Peyer's patch (tissue), 4 donors: ENCODE data around the gene COQ8A. TPM values are rescaled to one million over a fixed set of nuclear protein-coding genes. Genes with fewer than 3 reads are reported as not detected.

Experiments used
- DNase-seq, 3 donors: peaks; one replicate each; pipeline ENCODE4 v3.0.0-alpha.2; 2017 to 2019
- H3K27ac ChIP-seq, 4 donors: fragments of 200-600 bp; sonication (generic); one replicate each; pipeline ENCODE4 v1.5.1; 2016 to 2019
- H3K27me3 ChIP-seq, 2 donors: fragments of 200-600 bp; sonication (generic); one replicate each; pipeline ENCODE4 v1.5.1; 2019
- H3K36me3 ChIP-seq, 3 donors: fragments of 200-600 bp; sonication (generic); one replicate each; pipeline ENCODE4 v1.5.1; 2016 to 2019
- H3K4me1 ChIP-seq, 4 donors: fragments of 200-600 bp; sonication (generic); one replicate each; pipeline ENCODE4 v1.5.1; 2016 to 2019
- H3K4me3 ChIP-seq, 4 donors: fragments of 200-600 bp; sonication (generic); 1 replicate in 3 of 4; 2 replicates in 1 of 4; pipeline ENCODE4 v1.5.1; 2016 to 2019; ENCODE audit warnings: mild to moderate bottlenecking in 1 of 4
- H3K9me3 ChIP-seq, 4 donors: fragments of 200-600 bp; sonication (generic); one replicate each; pipeline ENCODE4 v1.5.1; 2016 to 2019; ENCODE audit warnings: mild to moderate bottlenecking in 1 of 4
- CTCF ChIP-seq, 6 experiments: fragments of 450-650 bp in 4 of 6; fragments of 200-600 bp in 2 of 6; sonication (generic) in 1 of 6; IDR thresholded peaks; one replicate each; pipeline ENCODE4 v1.5.1; 2017 to 2019; ENCODE audit warnings: antibody characterized with exemption in 6 of 6, mild to moderate bottlenecking in 3 of 6, moderate library complexity in 1 of 6
- POLR2A ChIP-seq, 2 donors: fragments of 450-650 bp; IDR thresholded peaks; one replicate each; pipeline ENCODE4 v1.5.1; 2017; ENCODE audit warnings: antibody characterized with exemption in 2 of 2, mild to moderate bottlenecking in 2 of 2, moderate library complexity in 2 of 2
- total RNA-seq, 4 donors: library from RNA; depleted of rRNA; stranded (reverse); fragments of >200 nt; gene quantifications; one replicate each; pipeline ENCODE4 v1.1.0, GENCODE V29; 2016

COQ8A gene
- 100 to 1,000 TPM in 1 of 4 donors, 10 to 100 TPM in 3; 25.2 to 108 (median 48.3) TPM for total RNA-seq

- Histone ChIP-seq H3K27me3 (no peaks in the 10 kb centered on the region), H3K4me1 (peaks cover 3 to 56% (median 5%) of the 10 kb centered on the region in 4 donors), H3K4me3 (peak within 1 kb of the TSS; percentile 74 to 92 (median 82)), H3K36me3 (no peaks in the 10 kb centered on the region), H3K27ac (peak within 1 kb of the TSS; percentile 85 to 99 (median 92)), H3K9me3 (peaks cover 0 to 3% (median 0%) of the 10 kb centered on the region in 4 donors)
- TF ChIP-seq POLR2A (IDR thresholded peaks at IDR 0.05): peak in 1 of 2 donors; percentile 1
- TF ChIP-seq CTCF (IDR thresholded peaks at IDR 0.05): no peak
- peak; percentile 98 to 100 (median 99) for DNase-seq
Observed at GRCh38 chr1:226940029-226940805, at the start of gene COQ8A. Gene COQ8A (plus strand): TSS chr1:226940294. CDS start chr1:226961386, 21,092 bp downstream.

GRCh38 chr1:226890331-226891108 is 49.6 kb upstream of the COQ8A start:
- Histone ChIP-seq H3K9me3 (no peaks in the 10 kb centered on the region), H3K27me3 (no peaks in the 10 kb centered on the region)

GRCh38 chr1:226891346-226891745 is 48.7 kb upstream of the COQ8A start:
- TF ChIP-seq CTCF (IDR thresholded peaks at IDR 0.05): no peak
- no peak for TF ChIP-seq POLR2A (IDR thresholded peaks at IDR 0.05)
- no peaks in the 10 kb centered on the region for H3K4me1 ChIP-seq
- H3K36me3 ChIP-seq: peaks cover 0 to 84% (median 0%) of the 10 kb centered on the region in 3 donors
- H3K4me3 ChIP-seq: no peak overlapping the region
- no peak for DNase-seq
- H3K27ac ChIP-seq: no peak overlapping the region
- H3K9me3 ChIP-seq: no peaks in the 10 kb centered on the region
- no peaks in the 10 kb centered on the region for H3K27me3 ChIP-seq

More at GRCh38 chr1:226890331-226891108, 49.6 kb upstream of the COQ8A start:
- Histone ChIP-seq H3K4me1 (no peaks in the 10 kb centered on the region), H3K27ac (no peak overlapping the region), H3K36me3 (peaks cover 0 to 86% (median 0%) of the 10 kb centered on the region in 3 donors), H3K4me3 (no peak overlapping the region)
- no peak for TF ChIP-seq CTCF (IDR thresholded peaks at IDR 0.05)
- TF ChIP-seq POLR2A (IDR thresholded peaks at IDR 0.05): no peak
- DNase-seq: no peak

GRCh38 chr1:226891846-226892523 is 48.1 kb upstream of the COQ8A start:
- H3K27ac ChIP-seq: no peak overlapping the region
- H3K4me1 ChIP-seq: no peaks in the 10 kb centered on the region
- no peak overlapping the region for H3K4me3 ChIP-seq
- H3K27me3 ChIP-seq: no peaks in the 10 kb centered on the region
- peaks cover 0 to 86% (median 0%) of the 10 kb centered on the region in 3 donors for H3K36me3 ChIP-seq
- no peak for DNase-seq
- H3K9me3 ChIP-seq: no peaks in the 10 kb centered on the region
- TF ChIP-seq CTCF (IDR thresholded peaks at IDR 0.05) (no peak), POLR2A (IDR thresholded peaks at IDR 0.05) (no peak)

- H3K27me3 ChIP-seq: no peaks in the 10 kb centered on the region
- no peak overlapping the region for H3K27ac ChIP-seq
- DNase-seq: no peak
- no peaks in the 10 kb centered on the region for H3K4me1 ChIP-seq
- TF ChIP-seq CTCF (IDR thresholded peaks at IDR 0.05) (no peak), POLR2A (IDR thresholded peaks at IDR 0.05) (no peak)
- H3K36me3 ChIP-seq: peaks cover 0 to 88% (median 0%) of the 10 kb centered on the region in 3 donors
- H3K9me3 ChIP-seq: no peaks in the 10 kb centered on the region
- no peak overlapping the region for H3K4me3 ChIP-seq
Observed at GRCh38 chr1:226892524-226892875, 47.6 kb upstream of the COQ8A start.
